ENCODE results near the gene FBXO42. TPM values are rescaled to one million over a fixed set of nuclear protein-coding genes. Genes with fewer than 3 reads are reported as not detected.
"Not testable (repeated sequence)": the region's sequence is repeated elsewhere in the genome, so short reads cannot be mapped to it uniquely, and the experiment has no call there.

Gene FBXO42
- total and polyA plus RNA-seq, 8 donors, result 7.4 to 11.9 (median 9.7) TPM

- Histone ChIP-seq H3K4me1 (peaks cover 7 to 8% (median 8%) of the 10 kb centered on the region in 3 donors), H3K36me3 (no peaks in the 10 kb centered on the region), H3K27ac (peak overlapping the region; percentile 2 to 82 (median 64)), H3K9me3 (no peaks in the 10 kb centered on the region), H3K4me3 (peak overlapping the region; percentile 8 to 54 (median 28)), H3K27me3 (no peaks in the 10 kb centered on the region)
- ATAC-seq (peak; percentile 91 to 96 (median 93)), FAIRE-seq (peak; percentile 34), DNase-seq (peak; percentile 98 to 100 (median 100))
- no peak for TF ChIP-seq CTCF (IDR thresholded peaks at IDR 0.05)
- WGBS, 2 donors, result 1 to 2% methylated on average over 35 to 46 of the region's 46 CpGs
- intact Hi-C loops (cut with DNase I), result no loop called here
These were observed 135.1 kb downstream of the FBXO42 start for GRCh38 chr1:16217061-16217785.

- Histone ChIP-seq H3K9me3 (no peaks in the 10 kb centered on the region), H3K27me3 (no peaks in the 10 kb centered on the region), H3K4me1 (peaks cover 7 to 17% (median 8%) of the 10 kb centered on the region in 3 donors), H3K27ac (peak overlapping the region; percentile 2 to 82 (median 64)), H3K36me3 (no peaks in the 10 kb centered on the region), H3K4me3 (peak overlapping the region in 3 of 4 donors; percentile 1 to 54 (median 29))
- WGBS, 2 donors, result 22 to 29% methylated on average over 33 of the region's 33 CpGs
- peak; percentile 80 to 94 (median 86) for DNase-seq
- no peak for TF ChIP-seq CTCF (IDR thresholded peaks at IDR 0.05)
- intact Hi-C loops (cut with DNase I), result no loop called here
- peak; percentile 54 to 72 (median 63) for ATAC-seq
- no peak for FAIRE-seq
These were observed 136.2 kb downstream of the FBXO42 start for GRCh38 chr1:16215882-16216753.

- FAIRE-seq; H3K27me3 ChIP-seq; H3K36me3 ChIP-seq; H3K9me3 ChIP-seq; H3K4me3 ChIP-seq; H3K27ac ChIP-seq; ATAC-seq; DNase-seq; intact Hi-C loops (cut with DNase I): not testable (repeated sequence)
- peaks cover 7 to 19% (median 8%) of the 10 kb centered on the region in 3 donors for H3K4me1 ChIP-seq
- WGBS, 2 donors, result 94 to 96% methylated on average over 14 of the region's 14 CpGs
These were observed 137.0 kb downstream of the FBXO42 start for GRCh38 chr1:16215240-16215639.

GRCh38 chr1:16213544-16213943 is 138.7 kb downstream of the FBXO42 start:
- peaks cover 7 to 20% (median 8%) of the 10 kb centered on the region in 3 donors for H3K4me1 ChIP-seq

GRCh38 chr1:16213013-16213412 is 139.3 kb downstream of the FBXO42 start:
- ATAC-seq (no peak), FAIRE-seq (no peak), DNase-seq (peak in 1 of 6 donors; percentile 11)
- Histone ChIP-seq H3K4me3 (no peak overlapping the region), H3K36me3 (no peaks in the 10 kb centered on the region), H3K4me1 (peaks cover 7 to 23% (median 8%) of the 10 kb centered on the region in 3 donors), H3K27me3 (no peaks in the 10 kb centered on the region), H3K27ac (peak overlapping the region; percentile 61 to 84 (median 70)), H3K9me3 (no peaks in the 10 kb centered on the region)
- WGBS, 2 donors, result 38 to 54% methylated on average over 3 of the region's 3 CpGs
- TF ChIP-seq CTCF (IDR thresholded peaks at IDR 0.05), result no peak
- intact Hi-C loops (cut with DNase I), result no loop called here

More at GRCh38 chr1:16213544-16213943, 138.7 kb downstream of the FBXO42 start:
- H3K27me3 ChIP-seq; ATAC-seq; H3K4me3 ChIP-seq; intact Hi-C loops (cut with DNase I); H3K9me3 ChIP-seq; H3K36me3 ChIP-seq; FAIRE-seq; H3K27ac ChIP-seq: not testable (repeated sequence)
- peak in 1 of 6 donors; percentile 13 for DNase-seq
- 92% methylated on average over 3 of the region's 3 CpGs for WGBS, 2 donors

Data from pancreas (tissue), 10 donors.